Mammary epithelial cell (primary cell): ENCODE measurements around the gene ZEB2.

Experiments
- CTCF ChIP-seq, 2 donors: IDR thresholded peaks in 1 of 2; conservative IDR thresholded peaks in 1 of 2; 2 replicates each; pipeline ENCODE4 v1.5.1; 2011 to 2012; ENCODE audit warnings: inconsistent platforms in 2 of 2, low read length in 2 of 2, mild to moderate bottlenecking in 2 of 2, control low read depth in 1 of 2, low read depth in 1 of 2; ENCODE audit not compliant: insufficient read depth in 1 of 2; ENCODE audit errors: extremely low read depth in 1 of 2
- EZH2 ChIP-seq: IDR thresholded peaks from 2 replicates; pipeline ENCODE4 v1.6.1; 2012; ENCODE audit warnings: low read length, inconsistent platforms, borderline replicate concordance

GRCh38 chr2:144378551-144378950 is 141.4 kb downstream of the ZEB2 start:
- TF ChIP-seq CTCF (conservative IDR thresholded peaks at IDR 0.05 in 1 of 2, IDR thresholded peaks at IDR 0.05 in 1 of 2; ENCODE audit: extremely low read depth in 1 of 2, insufficient read depth in 1 of 2, low read depth in 1 of 2, low read length in 2 of 2) = no peak
- no peak for TF ChIP-seq EZH2
